ENCODE data around the gene RNU1-2.

- no peak for TF ChIP-seq CTCF (IDR thresholded peaks at IDR 0.05)
- no peak for TF ChIP-seq POLR2AphosphoS5 (IDR thresholded peaks at IDR 0.05)
- no peak for TF ChIP-seq POLR2A (IDR thresholded peaks at IDR 0.05)
Measured at GRCh38 chr1:16882986-16883385, 12.8 kb upstream of the RNU1-2 start.

Data from suprapubic skin (tissue), 4 donors.